Stimulated activated CD4-positive, alpha-beta T cell treated with anti-CD3 and anti-CD28 coated beads, Interleukin-15, amount 100 ng/mL, for 24 hours (primary cell): Measurements from ENCODE around the gene AGPAT2.

ENCODE experiments used
- DNase-seq: peaks from one replicate; pipeline ENCODE4 v3.0.0-alpha.2; 2020

Gene AGPAT2

GRCh38 chr9:136687721-136688223, 515 bp upstream of the AGPAT2 start:
- DNase-seq, result peak; percentile 19

- no peak for DNase-seq
Measured at GRCh38 chr9:136686534-136686793, 793 bp downstream of the AGPAT2 start.

- DNase-seq, result no peak
Measured at GRCh38 chr9:136685790-136686533, 1.3 kb downstream of the AGPAT2 start.

GRCh38 chr9:136685216-136685615, 2.0 kb downstream of the AGPAT2 start:
- DNase-seq, result no peak

- DNase-seq, result no peak
Measured at GRCh38 chr9:136684799-136685198, 2.5 kb downstream of the AGPAT2 start.

- DNase-seq, result no peak
Measured at GRCh38 chr9:136684339-136684738, 2.9 kb downstream of the AGPAT2 start.

- no peak for DNase-seq
Measured at GRCh38 chr9:136683755-136684154, 3.5 kb downstream of the AGPAT2 start.

- DNase-seq, result no peak
Measured at GRCh38 chr9:136683173-136683745, 4.0 kb downstream of the AGPAT2 start.

- no peak for DNase-seq
Measured at GRCh38 chr9:136682710-136683109, 4.5 kb downstream of the AGPAT2 start.

GRCh38 chr9:136681945-136682699, 5.1 kb downstream of the AGPAT2 start:
- DNase-seq, result no peak

- DNase-seq, result no peak
Measured at GRCh38 chr9:136681029-136681428, 6.2 kb downstream of the AGPAT2 start.

GRCh38 chr9:136679431-136679941, 7.8 kb downstream of the AGPAT2 start:
- no peak for DNase-seq

- no peak for DNase-seq
Measured at GRCh38 chr9:136678624-136679023, 8.6 kb downstream of the AGPAT2 start.

- no peak for DNase-seq
Measured at GRCh38 chr9:136678034-136678433, 9.2 kb downstream of the AGPAT2 start.

GRCh38 chr9:136676920-136677686, 10.2 kb downstream of the AGPAT2 start:
- DNase-seq, result no peak

GRCh38 chr9:136676297-136676794, 10.9 kb downstream of the AGPAT2 start:
- DNase-seq, result no peak

GRCh38 chr9:136675477-136676296, 11.6 kb downstream of the AGPAT2 start:
- DNase-seq, result no peak

- no peak for DNase-seq
Measured at GRCh38 chr9:136674786-136675349, 12.4 kb downstream of the AGPAT2 start.

GRCh38 chr9:136673975-136674785, 13.1 kb downstream of the AGPAT2 start:
- no peak for DNase-seq

GRCh38 chr9:136673088-136673974, 13.9 kb downstream of the AGPAT2 start:
- no peak for DNase-seq
